KMS-11 (cell line): ENCODE measurements around the gene AOC3.

Experiments
- H2AFZ ChIP-seq: fragments of 200-600 bp; sonication (generic); 2 replicates; pipeline ENCODE4 v1.6.1; 2016; ENCODE audit warnings: antibody characterized with exemption, mixed run types, low read depth
- H3K27ac ChIP-seq: fragments of 200-600 bp; sonication (generic); 2 replicates; pipeline ENCODE4 v1.6.1; 2016; ENCODE audit warnings: mild to moderate bottlenecking, mixed run types
- H3K27me3 ChIP-seq: fragments of 200-600 bp; sonication (generic); 2 replicates; pipeline ENCODE4 v1.6.1; 2017; ENCODE audit warnings: mild to moderate bottlenecking, low read depth, mixed run types, moderate library complexity; ENCODE audit not compliant: insufficient read depth
- H3K36me3 ChIP-seq: fragments of 200-600 bp; sonication (generic); 2 replicates; pipeline ENCODE4 v1.6.1; 2017; ENCODE audit warnings: mild to moderate bottlenecking, mixed run types; ENCODE audit not compliant: insufficient read depth
- H3K4me1 ChIP-seq: fragments of 200-600 bp; sonication (generic); 2 replicates; pipeline ENCODE4 v1.6.1; 2016; ENCODE audit warnings: mild to moderate bottlenecking, low read depth, mixed run types; ENCODE audit not compliant: poor library complexity, severe bottlenecking
- H3K4me2 ChIP-seq: fragments of 200-600 bp; sonication (generic); 2 replicates; pipeline ENCODE4 v1.7.0; 2016; ENCODE audit warnings: mild to moderate bottlenecking, mixed run types
- H3K4me3 ChIP-seq: fragments of 200-600 bp; sonication (generic); IDR thresholded peaks from 2 replicates; pipeline ENCODE4 v1.6.1; 2017; ENCODE audit warnings: low read depth, low read length, mixed read lengths; ENCODE audit not compliant: insufficient read depth
- H3K79me2 ChIP-seq: fragments of 200-600 bp; sonication (generic); 2 replicates; pipeline ENCODE4 v1.6.1; 2016; ENCODE audit warnings: low read depth, mixed run types; ENCODE audit not compliant: insufficient read depth
- H3K9ac ChIP-seq: fragments of 200-600 bp; sonication (generic); 2 replicates; pipeline ENCODE4 v1.6.1; 2016; ENCODE audit warnings: mild to moderate bottlenecking, mixed run types
- H4K20me1 ChIP-seq: fragments of 200-600 bp; sonication (generic); 2 replicates; pipeline ENCODE4 v1.6.1; 2016; ENCODE audit warnings: mild to moderate bottlenecking, mixed run types; ENCODE audit not compliant: insufficient read depth
- TF ChIP-seq, protein P1 (sequence below): fragments of 200-600 bp; sonication (generic); conservative IDR thresholded peaks from 2 replicates; pipeline ENCODE4 v1.6.1; 2017; ENCODE audit warnings: low read depth, mild to moderate bottlenecking, antibody characterized with exemption, low read length, moderate library complexity, mixed read lengths

Gene AOC3

DNA sequence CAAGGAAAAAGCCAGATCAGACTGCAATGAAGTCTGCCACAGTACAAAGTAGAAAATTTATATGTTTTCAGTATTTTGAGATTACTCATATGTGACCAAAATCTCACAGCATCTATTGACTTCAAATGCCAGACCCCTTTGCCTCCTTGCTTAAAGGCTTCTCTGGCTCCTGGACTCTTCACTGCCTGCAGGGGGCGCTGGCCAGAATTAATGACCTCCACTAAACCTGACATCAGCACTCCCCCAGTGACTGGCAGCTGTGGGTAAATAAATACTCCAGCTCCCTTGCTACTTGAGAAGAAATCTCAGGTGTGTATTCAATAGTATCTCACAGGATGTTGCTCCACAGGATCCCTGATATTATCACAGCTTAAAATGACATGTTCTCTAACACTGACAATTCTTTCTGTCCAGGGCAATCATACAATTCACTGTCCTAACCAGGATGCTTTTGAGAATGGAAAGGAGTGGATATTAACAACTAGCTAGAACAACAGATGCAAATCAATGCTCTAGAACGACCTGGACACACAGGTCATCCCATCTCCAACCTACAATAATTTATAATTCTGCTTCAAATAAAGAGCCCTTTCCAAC is 31.0 kb upstream of the AOC3 start:
- H2AFZ ChIP-seq, result no peak overlapping the region
- peaks cover 8% of the 10 kb centered on the region; the same call in 1 of the 2 replicates for H3K36me3 ChIP-seq
- TF ChIP-seq, protein P1, sequence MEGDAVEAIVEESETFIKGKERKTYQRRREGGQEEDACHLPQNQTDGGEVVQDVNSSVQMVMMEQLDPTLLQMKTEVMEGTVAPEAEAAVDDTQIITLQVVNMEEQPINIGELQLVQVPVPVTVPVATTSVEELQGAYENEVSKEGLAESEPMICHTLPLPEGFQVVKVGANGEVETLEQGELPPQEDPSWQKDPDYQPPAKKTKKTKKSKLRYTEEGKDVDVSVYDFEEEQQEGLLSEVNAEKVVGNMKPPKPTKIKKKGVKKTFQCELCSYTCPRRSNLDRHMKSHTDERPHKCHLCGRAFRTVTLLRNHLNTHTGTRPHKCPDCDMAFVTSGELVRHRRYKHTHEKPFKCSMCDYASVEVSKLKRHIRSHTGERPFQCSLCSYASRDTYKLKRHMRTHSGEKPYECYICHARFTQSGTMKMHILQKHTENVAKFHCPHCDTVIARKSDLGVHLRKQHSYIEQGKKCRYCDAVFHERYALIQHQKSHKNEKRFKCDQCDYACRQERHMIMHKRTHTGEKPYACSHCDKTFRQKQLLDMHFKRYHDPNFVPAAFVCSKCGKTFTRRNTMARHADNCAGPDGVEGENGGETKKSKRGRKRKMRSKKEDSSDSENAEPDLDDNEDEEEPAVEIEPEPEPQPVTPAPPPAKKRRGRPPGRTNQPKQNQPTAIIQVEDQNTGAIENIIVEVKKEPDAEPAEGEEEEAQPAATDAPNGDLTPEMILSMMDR, result peak; percentile 97
- H3K79me2 ChIP-seq, result peaks cover 26% of the 10 kb centered on the region
- no peak overlapping the region for H3K4me3 ChIP-seq
- H3K27ac ChIP-seq, result no peak overlapping the region
- H3K4me2 ChIP-seq, result no peak overlapping the region
- peaks cover 37% of the 10 kb centered on the region for H3K4me1 ChIP-seq
- no peaks in the 10 kb centered on the region for H4K20me1 ChIP-seq
- H3K9ac ChIP-seq, result no peak overlapping the region
- H3K27me3 ChIP-seq, result no peaks in the 10 kb centered on the region

DNA sequence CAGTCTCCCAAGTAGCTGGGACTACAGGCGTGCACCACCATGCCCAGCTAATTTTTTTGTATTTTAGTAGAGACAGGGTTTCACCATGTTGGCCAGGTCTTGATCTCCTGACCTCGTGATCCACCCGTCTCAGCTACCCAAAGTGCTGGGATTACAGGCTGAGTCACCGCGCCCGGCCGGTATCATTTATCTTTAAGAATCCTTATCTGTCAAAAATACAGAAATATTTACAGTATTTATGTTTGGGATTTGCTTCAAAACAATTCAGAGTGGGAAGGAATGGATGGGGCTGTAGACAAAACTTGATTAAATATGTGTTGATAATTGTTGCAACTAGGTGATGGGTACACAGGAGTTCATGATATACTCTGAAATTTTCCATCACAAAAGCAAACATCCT is 29.8 kb upstream of the AOC3 start:
- H3K9ac ChIP-seq, result no peak overlapping the region
- peaks cover 8% of the 10 kb centered on the region; the same call in 1 of the 2 replicates for H3K36me3 ChIP-seq
- no peak overlapping the region for H3K27ac ChIP-seq
- peaks cover 37% of the 10 kb centered on the region for H3K4me1 ChIP-seq
- H3K79me2 ChIP-seq, result peaks cover 26% of the 10 kb centered on the region
- H3K27me3 ChIP-seq, result no peaks in the 10 kb centered on the region
- no peak overlapping the region for H3K4me3 ChIP-seq
- H2AFZ ChIP-seq, result no peak overlapping the region
- H4K20me1 ChIP-seq, result no peaks in the 10 kb centered on the region
- TF ChIP-seq, protein P1, result no peak
- no peak overlapping the region for H3K4me2 ChIP-seq

DNA sequence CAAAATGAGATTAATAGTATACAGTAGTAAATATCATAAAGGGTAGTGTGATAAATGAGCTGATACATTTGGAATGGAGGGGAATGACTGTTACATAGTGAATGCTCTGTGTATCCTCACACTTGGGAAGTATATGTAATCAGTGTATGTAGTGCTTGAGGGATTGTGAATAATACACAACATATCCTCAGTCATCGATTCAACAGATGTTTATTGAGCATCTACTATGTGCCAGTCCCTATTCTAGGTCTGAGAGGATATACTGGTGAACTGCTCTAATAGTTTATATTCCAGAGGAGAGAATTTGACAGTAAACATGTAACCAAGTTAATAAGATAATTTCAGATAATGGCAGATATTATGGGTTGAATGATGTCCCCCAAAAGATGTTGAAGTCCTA is 23.5 kb upstream of the AOC3 start:
- peaks cover 26% of the 10 kb centered on the region for H3K4me1 ChIP-seq
- no peak overlapping the region for H2AFZ ChIP-seq
- TF ChIP-seq, protein P1, result no peak
- no peak overlapping the region for H3K4me3 ChIP-seq
- H3K27ac ChIP-seq, result no peak overlapping the region
- no peaks in the 10 kb centered on the region for H4K20me1 ChIP-seq
- H3K79me2 ChIP-seq, result peaks cover 21% of the 10 kb centered on the region
- no peak overlapping the region for H3K4me2 ChIP-seq
- H3K36me3 ChIP-seq, result no peaks in the 10 kb centered on the region
- no peak overlapping the region for H3K9ac ChIP-seq
- H3K27me3 ChIP-seq, result no peaks in the 10 kb centered on the region

DNA sequence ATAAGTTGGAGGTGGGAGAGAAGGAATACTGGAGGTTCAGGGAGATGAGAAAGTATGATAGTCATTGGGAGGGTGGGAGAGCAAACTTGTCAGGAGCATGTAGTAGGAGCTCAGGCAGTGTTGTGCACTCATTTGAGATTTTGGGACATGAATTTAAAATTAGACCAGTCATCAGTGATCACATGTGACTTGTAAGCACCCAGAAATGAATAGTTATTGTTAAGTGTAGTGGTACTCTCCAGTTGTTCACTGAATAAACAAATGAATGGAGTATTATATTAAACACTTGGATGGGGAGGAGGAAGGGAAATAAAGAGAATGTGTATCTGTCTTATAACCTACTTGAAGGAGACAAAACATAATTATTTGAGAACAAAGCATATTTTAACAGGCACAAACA is 20.0 kb upstream of the AOC3 start:
- no peak overlapping the region for H3K4me2 ChIP-seq
- H2AFZ ChIP-seq, result no peak overlapping the region
- H4K20me1 ChIP-seq, result no peaks in the 10 kb centered on the region
- peaks cover 3% of the 10 kb centered on the region; the same call in 1 of the 2 replicates for H3K36me3 ChIP-seq
- no peak overlapping the region for H3K9ac ChIP-seq
- H3K79me2 ChIP-seq, result peaks cover 39% of the 10 kb centered on the region
- H3K27me3 ChIP-seq, result no peaks in the 10 kb centered on the region
- TF ChIP-seq, protein P1, result no peak
- H3K27ac ChIP-seq, result no peak overlapping the region
- peaks cover 19% of the 10 kb centered on the region for H3K4me1 ChIP-seq
- no peak overlapping the region for H3K4me3 ChIP-seq
